Naive B cell (primary cell): Measurements from ENCODE around the gene NTN1. TPM values are rescaled to one million over a fixed set of nuclear protein-coding genes. Genes with fewer than 3 reads are reported as not detected.
A peak's percentile ranks its signal among the peaks of the same experiment; 100 is the strongest.

Source experiments
- ATAC-seq, 2 donors: fragments of 150-1000 bp; cut with Tn5 transposase; 2 replicates each; pipeline ENCODE4 v1.10.0; 2021; ENCODE audit warnings: low read depth in 2 of 2, mild to moderate bottlenecking in 2 of 2, moderate library complexity in 2 of 2
- DNase-seq: peaks from one replicate; pipeline ENCODE4 v3.0.0; 2022
- H3K27ac Mint-ChIP-seq, 6 donors: one replicate each; pipeline ENCODE4 v1.8.0; 2020 to 2022; ENCODE audit warnings: mild to moderate bottlenecking in 6 of 6, mixed read lengths in 6 of 6, moderate library complexity in 5 of 6, inconsistent platforms in 2 of 6
- H3K27me3 Mint-ChIP-seq, 3 donors: one replicate each; pipeline ENCODE4 v1.8.0; 2021 to 2022; ENCODE audit warnings: mixed read lengths in 3 of 3, mild to moderate bottlenecking in 1 of 3
- H3K36me3 Mint-ChIP-seq, 2 donors: one replicate each; pipeline ENCODE4 v1.8.0; 2020 to 2022; ENCODE audit warnings: mixed read lengths in 2 of 2, inconsistent platforms in 1 of 2, mild to moderate bottlenecking in 1 of 2
- H3K4me1 Mint-ChIP-seq, 3 donors: one replicate each; pipeline ENCODE4 v1.8.0; 2020 to 2022; ENCODE audit warnings: mixed read lengths in 3 of 3, inconsistent platforms in 1 of 3, mild to moderate bottlenecking in 1 of 3, moderate library complexity in 1 of 3
- H3K4me3 Mint-ChIP-seq, 8 donors: one replicate each; pipeline ENCODE4 v1.8.0; 2020 to 2022; ENCODE audit warnings: mild to moderate bottlenecking in 8 of 8, mixed read lengths in 8 of 8, moderate library complexity in 8 of 8, inconsistent platforms in 2 of 8
- H3K9me3 Mint-ChIP-seq, 7 donors: one replicate each; pipeline ENCODE4 v1.8.0; 2020 to 2022; ENCODE audit warnings: mixed read lengths in 7 of 7, mild to moderate bottlenecking in 5 of 7, inconsistent platforms in 2 of 7, moderate library complexity in 1 of 7
- polyA plus RNA-seq, 6 donors: library from polyadenylated mRNA; unstranded; fragments of 300-500 nt; fragmentation: Illumina TruSeq; gene quantifications; one replicate each; pipeline ENCODE4 v1.2.3, GENCODE V29; 2021; ENCODE audit warnings: low read depth in 6 of 6

The NTN1 gene
- polyA plus RNA-seq, 6 donors from 2014 or later, result 0.04 to 0.09 (median 0.06) TPM; not detected in 1

DNA sequence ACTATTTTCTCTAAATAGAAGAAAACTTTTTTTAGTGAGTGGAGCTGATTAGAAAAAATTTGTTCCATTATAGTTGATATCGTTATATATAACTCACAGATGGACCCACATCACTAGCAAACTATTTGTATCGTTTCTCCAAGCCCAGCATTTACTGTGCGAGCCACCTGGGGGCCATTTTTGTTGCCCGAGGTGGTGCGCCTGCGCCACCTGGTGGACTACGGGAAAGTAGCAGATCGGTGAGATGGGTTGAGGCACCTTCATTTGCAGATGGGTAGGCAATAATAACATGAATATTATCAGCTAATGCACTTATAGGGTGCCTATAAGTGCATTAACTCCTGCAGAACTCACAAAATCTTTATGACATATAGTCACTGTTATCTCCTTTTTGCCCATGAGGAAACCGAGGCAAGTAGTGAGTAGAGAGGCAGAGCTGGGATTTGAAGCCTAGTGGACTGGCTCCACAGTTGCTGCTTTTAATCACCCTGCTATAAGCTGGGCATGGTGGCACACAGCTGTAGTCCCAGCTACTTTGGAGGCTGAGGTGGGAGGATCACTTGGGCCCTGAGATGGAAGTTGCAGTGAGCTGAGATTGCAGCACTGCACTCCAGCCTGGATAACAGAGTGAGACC, 23.2 kb upstream of the NTN1 start:
- ATAC-seq (peak; percentile 66 to 79), DNase-seq (peak; percentile 75)
- Mint-ChIP-seq H3K9me3 (peaks cover 0 to 5% (median 2%) of the 10 kb centered on the region in 7 donors), H3K4me3 (peak overlapping the region in 1 of 8 donors; percentile 15), H3K4me1 (peaks cover 12 to 19% (median 15%) of the 10 kb centered on the region in 3 donors), H3K27ac (no peak overlapping the region), H3K36me3 (no peaks in the 10 kb centered on the region), H3K27me3 (peaks cover 18 to 22% (median 18%) of the 10 kb centered on the region in 3 donors)

DNA sequence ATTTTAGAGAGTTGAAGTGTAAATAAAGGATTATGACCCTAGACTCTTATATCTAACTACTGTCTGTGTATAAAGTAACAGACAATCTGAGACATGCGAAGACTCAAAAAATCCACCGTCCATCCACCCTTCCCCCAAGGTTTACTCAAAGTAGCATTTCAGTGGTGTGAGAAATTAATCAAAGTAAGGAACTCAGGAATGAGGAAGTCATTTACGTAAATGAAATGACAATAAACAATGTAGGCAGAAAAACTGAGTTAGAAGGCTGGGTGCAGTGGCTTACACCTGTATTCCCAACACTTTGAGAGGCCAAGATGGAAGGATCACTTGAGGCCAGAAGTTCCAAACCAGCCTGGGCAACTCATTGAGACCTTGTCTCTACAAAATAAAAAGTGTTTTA, 19.8 kb upstream of the NTN1 start:
- Mint-ChIP-seq H3K9me3 (peaks cover 0 to 3% (median 0%) of the 10 kb centered on the region in 7 donors), H3K27ac (peak overlapping the region in 2 of 6 donors; percentile 14 to 18), H3K4me1 (peaks cover 19 to 36% (median 23%) of the 10 kb centered on the region in 3 donors), H3K36me3 (no peaks in the 10 kb centered on the region), H3K4me3 (peak overlapping the region; percentile 0 to 77 (median 60)), H3K27me3 (peaks cover 29 to 52% (median 39%) of the 10 kb centered on the region in 3 donors)
- DNase-seq, result no peak
- ATAC-seq, result peak; percentile 32 to 36

DNA sequence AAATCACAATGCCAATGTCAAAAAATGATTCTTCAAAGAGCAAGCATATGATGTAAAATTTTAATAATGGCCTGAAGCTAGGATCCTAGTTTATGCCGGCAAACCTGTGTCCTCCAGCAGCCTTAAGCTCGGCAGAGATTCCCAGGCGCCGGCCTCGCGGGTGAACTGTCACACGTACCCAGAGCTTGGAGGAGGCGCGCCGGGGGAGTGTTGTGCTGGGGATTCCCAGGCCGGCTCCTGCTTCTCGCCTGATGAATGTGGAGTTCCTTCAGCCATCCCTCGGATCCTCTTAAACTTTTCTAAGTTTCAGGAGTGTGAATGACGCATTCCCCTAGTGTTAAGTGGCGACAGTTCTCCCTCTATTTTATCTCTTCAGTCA, 19.1 kb upstream of the NTN1 start:
- ATAC-seq (no peak), DNase-seq (no peak)
- Mint-ChIP-seq H3K27ac (peak overlapping the region in 3 of 6 donors; percentile 14 to 79 (median 47)), H3K27me3 (peaks cover 36 to 58% (median 45%) of the 10 kb centered on the region in 3 donors), H3K9me3 (peaks cover 0 to 3% (median 0%) of the 10 kb centered on the region in 7 donors), H3K4me3 (peak overlapping the region; percentile 52 to 89 (median 79)), H3K36me3 (peaks cover 0 to 6% of the 10 kb centered on the region in 2 donors), H3K4me1 (peaks cover 19 to 36% (median 23%) of the 10 kb centered on the region in 3 donors)

DNA sequence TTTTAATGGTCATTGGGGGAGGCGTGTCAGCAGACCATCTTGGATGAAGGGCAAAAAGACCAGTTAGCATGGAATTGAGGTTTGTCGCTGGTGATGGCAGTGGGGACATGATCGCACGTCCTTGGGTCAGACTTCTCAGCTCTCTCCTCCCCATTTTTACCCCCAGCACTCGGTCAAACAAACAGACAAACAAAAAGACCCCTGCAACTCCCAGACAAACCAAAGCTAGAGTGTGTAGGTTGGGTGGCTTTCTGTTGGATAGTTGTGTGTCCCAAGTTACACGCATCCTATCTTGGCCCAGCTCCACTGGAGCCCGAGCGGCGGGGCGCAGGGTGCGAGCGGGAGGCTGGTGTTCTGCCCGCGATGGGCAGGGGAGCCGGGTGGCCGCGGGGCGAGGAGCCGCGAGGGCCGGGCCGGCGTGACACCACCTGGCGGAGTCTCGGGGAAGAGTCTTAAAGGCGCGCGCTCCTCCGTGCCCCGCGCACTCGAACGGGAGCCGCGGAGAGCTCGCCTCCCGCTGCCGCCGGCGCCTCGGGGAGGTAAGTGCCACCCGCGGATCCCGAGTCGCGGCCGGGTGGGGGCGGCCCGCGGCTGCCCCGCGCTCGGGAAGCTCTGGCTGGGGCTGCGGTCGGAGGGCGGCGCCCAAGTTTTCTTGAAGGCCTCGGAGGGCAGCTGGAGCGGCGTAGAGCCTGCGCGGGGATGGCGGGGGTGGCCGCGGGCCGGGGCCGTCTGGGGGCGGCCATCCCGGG, 18.5 kb upstream of the NTN1 start:
- peaks cover 0 to 3% (median 0%) of the 10 kb centered on the region in 7 donors for H3K9me3 Mint-ChIP-seq
- H3K27ac Mint-ChIP-seq, result peak overlapping the region in 2 of 6 donors; percentile 14 to 79
- DNase-seq (peak; percentile 39), ATAC-seq (peak; percentile 68 to 76)
- peaks cover 22 to 36% (median 23%) of the 10 kb centered on the region in 3 donors for H3K4me1 Mint-ChIP-seq
- peaks cover 36 to 63% (median 51%) of the 10 kb centered on the region in 3 donors for H3K27me3 Mint-ChIP-seq
- H3K36me3 Mint-ChIP-seq, result peaks cover 0 to 11% of the 10 kb centered on the region in 2 donors
- peak overlapping the region; percentile 52 to 89 (median 79) for H3K4me3 Mint-ChIP-seq

DNA sequence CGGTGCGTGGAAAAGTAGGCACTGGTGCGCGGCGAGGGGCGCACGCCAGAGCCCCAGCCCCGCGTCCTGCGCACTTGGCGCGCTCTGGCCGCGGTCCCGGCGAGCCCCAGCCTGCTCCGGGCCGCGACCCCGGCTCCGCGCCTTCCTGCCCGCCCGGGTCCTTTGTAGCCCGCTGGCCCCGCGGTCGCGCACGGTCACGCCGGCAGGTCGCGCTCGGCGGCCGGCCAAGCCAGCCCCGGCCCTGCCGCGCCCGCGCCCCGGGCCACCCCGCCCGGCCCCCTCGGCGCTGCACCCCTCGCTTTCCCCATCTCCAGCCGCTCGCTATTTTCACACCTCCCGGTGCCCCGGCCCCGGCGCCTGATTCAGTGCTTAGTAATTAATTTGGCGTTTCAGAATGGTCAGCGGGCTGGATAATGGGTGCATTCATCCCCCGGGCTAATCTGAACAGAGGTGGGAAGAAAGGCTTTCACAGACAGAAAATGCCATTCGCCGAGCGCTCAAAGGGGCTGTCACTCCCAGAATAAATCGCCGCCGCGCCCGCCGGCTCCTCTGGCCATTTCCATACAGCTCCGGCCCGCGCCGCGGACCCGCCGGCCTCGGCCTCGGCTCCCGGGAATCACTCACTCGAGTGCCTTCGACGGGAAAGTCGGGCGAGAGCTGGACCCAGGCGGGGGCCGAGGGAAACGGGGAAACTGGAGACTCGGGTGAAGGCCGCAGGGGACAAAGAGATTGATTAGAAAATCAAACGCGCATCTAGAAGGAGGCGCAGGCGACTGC, 17.8 kb upstream of the NTN1 start:
- H3K4me1 Mint-ChIP-seq, result peaks cover 22 to 36% (median 23%) of the 10 kb centered on the region in 3 donors
- H3K27ac Mint-ChIP-seq, result no peak overlapping the region
- DNase-seq (no peak), ATAC-seq (peak; percentile 12 to 22)
- peak overlapping the region; percentile 42 to 86 (median 72) for H3K4me3 Mint-ChIP-seq
- peaks cover 0 to 3% (median 0%) of the 10 kb centered on the region in 7 donors for H3K9me3 Mint-ChIP-seq
- H3K27me3 Mint-ChIP-seq, result peaks cover 39 to 67% (median 57%) of the 10 kb centered on the region in 3 donors
- peaks cover 0 to 13% of the 10 kb centered on the region in 2 donors for H3K36me3 Mint-ChIP-seq

DNA sequence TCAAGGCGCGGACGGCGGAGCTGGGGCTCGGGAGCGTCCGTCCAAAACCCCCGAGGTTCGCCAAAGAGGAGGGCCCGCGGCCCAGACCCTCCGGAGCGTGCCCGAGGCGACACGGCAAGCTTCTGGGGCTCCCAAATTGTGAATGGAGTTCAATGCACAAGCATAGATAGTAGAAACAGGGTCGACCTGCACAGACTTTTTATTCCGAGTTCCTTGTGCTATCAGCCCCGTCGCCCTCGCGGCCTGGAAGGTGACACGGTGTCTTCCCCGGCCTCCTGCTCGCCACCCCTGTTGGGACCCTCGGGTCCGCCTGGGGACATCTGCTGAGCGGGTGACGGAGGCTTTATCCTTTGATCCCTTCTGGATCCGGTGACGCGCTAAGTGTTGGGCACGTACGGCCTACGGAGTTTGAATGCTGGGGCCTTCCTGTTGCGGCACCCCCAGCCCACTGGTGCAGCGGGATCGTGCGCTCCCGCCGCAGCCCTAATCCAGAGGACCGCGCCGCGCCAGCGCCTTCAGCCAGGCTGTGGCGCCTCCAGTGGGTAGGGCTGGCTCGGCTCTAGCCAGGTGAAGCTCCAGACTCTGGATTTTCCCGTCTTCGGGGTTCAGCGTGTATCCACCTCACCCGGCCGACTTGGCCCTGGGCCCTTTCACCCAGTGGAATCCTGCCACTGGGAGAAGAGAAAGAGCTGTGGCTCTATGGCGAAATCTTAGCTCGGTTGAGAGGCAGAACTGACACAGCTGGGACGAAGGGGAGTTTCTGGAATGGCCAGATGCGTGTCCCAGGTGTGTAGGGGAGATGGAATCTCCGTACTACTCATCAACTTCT, 17.0 kb upstream of the NTN1 start:
- Mint-ChIP-seq H3K9me3 (peaks cover 0 to 3% (median 0%) of the 10 kb centered on the region in 7 donors), H3K36me3 (peaks cover 0 to 13% of the 10 kb centered on the region in 2 donors), H3K27ac (peak overlapping the region in 1 of 6 donors; percentile 61), H3K4me3 (peak overlapping the region; percentile 52 to 87 (median 76)), H3K27me3 (peaks cover 47 to 75% (median 65%) of the 10 kb centered on the region in 3 donors), H3K4me1 (peaks cover 22 to 36% (median 23%) of the 10 kb centered on the region in 3 donors)
- DNase-seq (no peak), ATAC-seq (no peak)

DNA sequence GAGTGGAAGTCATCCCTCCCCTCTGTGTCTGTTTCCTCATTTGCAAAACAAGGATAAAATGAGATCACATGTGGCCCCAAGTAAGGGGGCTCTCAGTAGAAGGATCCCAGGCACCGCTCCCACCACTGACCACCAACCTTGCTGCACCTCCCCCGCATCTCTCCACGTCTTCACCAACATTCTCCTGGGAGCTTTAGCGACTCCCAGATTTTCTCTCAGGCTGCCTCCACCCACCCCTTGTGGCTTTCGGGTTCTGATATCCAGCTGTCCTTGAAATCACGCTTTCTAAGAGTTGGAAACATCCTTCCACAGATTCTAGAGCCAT, 16.4 kb upstream of the NTN1 start:
- H3K27me3 Mint-ChIP-seq, result peaks cover 53 to 81% (median 71%) of the 10 kb centered on the region in 3 donors
- peaks cover 0 to 13% of the 10 kb centered on the region in 2 donors for H3K36me3 Mint-ChIP-seq
- H3K27ac Mint-ChIP-seq, result peak overlapping the region in 1 of 6 donors; percentile 61

DNA sequence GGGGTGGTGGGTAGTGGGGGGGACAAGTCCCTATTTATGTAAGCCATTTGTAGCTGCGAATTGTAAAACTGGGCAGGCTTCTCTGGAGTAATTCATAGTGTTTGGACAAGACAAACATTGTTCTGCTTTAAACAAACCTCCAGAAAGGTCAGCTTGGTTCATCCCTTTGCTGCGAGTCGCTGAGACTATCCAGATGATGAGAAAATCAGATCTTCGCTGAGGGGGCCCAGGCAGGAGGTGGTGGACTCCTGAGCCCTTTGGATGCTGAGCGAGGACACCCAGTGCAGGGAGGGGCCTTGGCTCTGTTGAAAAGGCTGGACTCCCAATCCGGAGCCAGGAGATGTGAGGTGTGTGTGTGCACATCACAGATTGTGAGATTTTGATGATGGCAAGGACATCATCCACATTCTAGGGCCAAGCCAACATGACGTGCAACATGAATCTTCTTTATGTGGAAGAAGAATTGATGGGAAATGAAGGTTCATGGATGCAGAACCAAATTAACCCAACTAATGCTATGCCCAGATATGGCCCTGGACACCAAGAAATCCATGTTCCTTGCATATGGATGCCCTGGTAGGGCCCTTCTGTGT, 15.0 kb upstream of the NTN1 start:
- Mint-ChIP-seq H3K27ac (no peak overlapping the region), H3K4me1 (peaks cover 21 to 32% (median 23%) of the 10 kb centered on the region in 3 donors)
- no peak for ATAC-seq

More for the DNA sequence above, 16.4 kb upstream of the NTN1 start:
- ATAC-seq, result no peak
- peaks cover 0 to 3% (median 0%) of the 10 kb centered on the region in 7 donors for H3K9me3 Mint-ChIP-seq
- peak overlapping the region in 6 of 8 donors; percentile 12 to 87 (median 74) for H3K4me3 Mint-ChIP-seq
- DNase-seq, result no peak
- H3K4me1 Mint-ChIP-seq, result peaks cover 22 to 36% (median 23%) of the 10 kb centered on the region in 3 donors

DNA sequence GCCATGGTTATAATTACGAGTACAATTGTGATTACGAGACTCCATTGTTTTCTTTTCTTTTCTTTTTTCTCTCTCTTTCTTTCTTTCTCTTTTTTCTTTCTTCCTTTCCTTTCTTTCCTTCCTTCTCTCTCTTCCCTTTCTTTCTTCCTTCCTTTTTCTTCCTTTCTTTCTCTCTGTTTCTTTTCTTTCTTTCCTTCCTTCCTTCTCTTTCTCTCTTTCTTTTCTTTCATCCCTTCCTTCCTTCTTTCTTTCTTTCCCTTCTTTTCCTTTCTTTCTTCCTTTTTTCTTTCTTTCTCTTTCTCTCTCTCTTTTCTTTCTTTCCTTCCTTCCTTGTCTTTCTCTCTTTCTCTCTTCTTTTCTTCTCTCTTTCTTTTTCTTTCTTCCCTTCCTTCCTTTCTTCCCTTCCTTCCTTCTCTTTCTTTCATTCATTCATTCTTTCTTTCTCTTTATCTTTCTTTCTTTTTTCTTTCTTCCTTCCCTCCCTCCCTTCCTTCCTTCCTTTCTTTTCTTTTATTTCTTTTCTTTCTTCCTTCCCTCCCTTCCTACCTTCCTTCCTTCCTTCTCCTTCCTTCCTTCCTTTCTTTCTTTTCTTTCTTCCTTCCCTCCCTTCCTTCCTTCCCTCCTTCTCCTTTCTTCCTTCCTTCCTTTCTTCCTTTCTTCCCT, 14.1 kb upstream of the NTN1 start:
- no peak overlapping the region for H3K27ac Mint-ChIP-seq
- DNase-seq (no peak), ATAC-seq (no peak)
- H3K9me3 Mint-ChIP-seq, result peaks cover 0 to 3% (median 0%) of the 10 kb centered on the region in 7 donors
- peaks cover 13 to 23% (median 17%) of the 10 kb centered on the region in 3 donors for H3K4me1 Mint-ChIP-seq
- H3K36me3 Mint-ChIP-seq, result peaks cover 0 to 13% of the 10 kb centered on the region in 2 donors
- H3K4me3 Mint-ChIP-seq, result peak overlapping the region in 2 of 8 donors; percentile 21 to 59
- H3K27me3 Mint-ChIP-seq, result peaks cover 62 to 82% (median 78%) of the 10 kb centered on the region in 3 donors

More for the DNA sequence above, 15.0 kb upstream of the NTN1 start:
- no peak overlapping the region for H3K4me3 Mint-ChIP-seq
- H3K9me3 Mint-ChIP-seq, result peaks cover 0 to 3% (median 0%) of the 10 kb centered on the region in 7 donors
- peaks cover 63 to 86% (median 82%) of the 10 kb centered on the region in 3 donors for H3K27me3 Mint-ChIP-seq
- DNase-seq, result no peak
- peaks cover 0 to 13% of the 10 kb centered on the region in 2 donors for H3K36me3 Mint-ChIP-seq

DNA sequence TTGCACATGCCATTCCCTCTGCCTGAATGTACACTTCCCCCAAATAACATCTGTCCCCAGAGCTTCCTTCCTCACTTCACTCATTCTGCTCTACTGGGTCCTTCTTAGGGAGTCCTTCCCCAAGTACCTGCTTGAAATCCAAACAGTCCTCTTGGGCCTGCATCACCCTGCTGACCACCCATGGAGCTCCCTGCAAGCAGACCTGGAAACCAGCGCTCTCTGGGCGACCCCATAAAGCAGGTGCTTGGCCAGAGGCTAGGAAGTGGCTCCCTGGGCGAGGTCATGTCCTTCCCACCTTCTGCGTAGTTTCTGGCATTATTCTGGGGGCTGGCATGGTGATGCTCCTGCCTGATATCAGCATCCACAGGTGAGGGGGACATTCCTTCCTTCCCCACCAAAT, 12.2 kb upstream of the NTN1 start:
- H3K4me3 Mint-ChIP-seq, result peak overlapping the region in 1 of 8 donors; percentile 30
- H3K36me3 Mint-ChIP-seq, result peaks cover 5 to 21% of the 10 kb centered on the region in 2 donors
- peaks cover 61 to 91% (median 88%) of the 10 kb centered on the region in 3 donors for H3K27me3 Mint-ChIP-seq
- DNase-seq, result no peak
- H3K9me3 Mint-ChIP-seq, result peaks cover 0 to 3% (median 0%) of the 10 kb centered on the region in 7 donors
- no peak for ATAC-seq
- no peak overlapping the region for H3K27ac Mint-ChIP-seq
- H3K4me1 Mint-ChIP-seq, result peaks cover 7 to 12% (median 9%) of the 10 kb centered on the region in 3 donors

DNA sequence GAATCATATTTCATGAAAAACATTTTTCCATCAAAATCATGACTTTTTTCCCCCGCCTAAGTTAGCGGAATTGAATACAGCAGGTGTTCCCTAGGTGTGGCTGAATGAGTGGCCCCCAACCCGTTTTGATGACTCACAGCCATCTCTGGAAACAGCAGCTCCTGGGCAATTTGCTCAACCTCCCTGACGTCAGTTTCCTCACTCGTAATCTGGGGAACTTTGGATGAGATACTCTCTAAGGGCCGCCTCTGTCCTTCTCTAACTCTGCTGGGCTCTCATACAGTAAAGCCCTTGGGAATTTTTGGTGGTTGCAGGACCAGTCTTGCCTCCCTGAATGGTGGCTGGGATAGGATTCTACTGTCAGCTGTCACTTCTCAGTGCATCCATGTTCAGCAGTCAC, 11.6 kb upstream of the NTN1 start:
- ATAC-seq, result no peak

More for the DNA sequence above, 11.6 kb upstream of the NTN1 start:
- Mint-ChIP-seq H3K36me3 (peaks cover 5 to 21% of the 10 kb centered on the region in 2 donors), H3K27me3 (peaks cover 60 to 92% (median 86%) of the 10 kb centered on the region in 3 donors), H3K9me3 (peaks cover 0 to 3% (median 0%) of the 10 kb centered on the region in 7 donors), H3K27ac (no peak overlapping the region), H3K4me1 (peaks cover 5 to 7% (median 5%) of the 10 kb centered on the region in 3 donors), H3K4me3 (no peak overlapping the region)
- DNase-seq, result no peak
